ENCODE results near the gene NRXN3. TPM values are rescaled to one million over a fixed set of nuclear protein-coding genes. Genes with fewer than 3 reads are reported as not detected.

The NRXN3 gene
- polyA plus RNA-seq, 1 experiment: 7.0 TPM

GRCh38 chr14:78633752-78634151 is 463.6 kb downstream of the NRXN3 start:
- ChIA-PET CTCF (interaction anchor here (0.6 kb wide), 1 partner anchor 1640 kb away, joined by 3 read pairs; no protein-coding TSS in a partner anchor), POLR2A (no interaction called here)
- Histone ChIP-seq H3K27me3 (ENCODE audit: control insufficient read depth, insufficient read depth, low read length) (no peaks in the 10 kb centered on the region), H3K4me3 (ENCODE audit: low read depth, low read length) (no peak overlapping the region), H3K36me3 (ENCODE audit: control insufficient read depth, insufficient read depth, low read length) (no peaks in the 10 kb centered on the region)
- TF ChIP-seq CTCF (IDR thresholded peaks at IDR 0.05; ENCODE audit: insufficient read depth, low read depth, low read length): no peak
- no peak for DNase-seq (ENCODE audit: low read depth)

GRCh38 chr14:78637489-78637888 is 467.3 kb downstream of the NRXN3 start:
- Histone ChIP-seq H3K4me3 (ENCODE audit: low read depth, low read length) (no peak overlapping the region), H3K27me3 (ENCODE audit: control insufficient read depth, insufficient read depth, low read length) (no peaks in the 10 kb centered on the region), H3K36me3 (ENCODE audit: control insufficient read depth, insufficient read depth, low read length) (no peaks in the 10 kb centered on the region)
- POLR2A ChIA-PET: no interaction called here
- no peak for TF ChIP-seq CTCF (IDR thresholded peaks at IDR 0.05; ENCODE audit: insufficient read depth, low read depth, low read length)
- DNase-seq (ENCODE audit: low read depth): no peak
- CTCF ChIA-PET: no interaction called here

GRCh38 chr14:78637908-78638475 is 467.8 kb downstream of the NRXN3 start:
- ChIA-PET POLR2A (no interaction called here), CTCF (no interaction called here)
- Histone ChIP-seq H3K36me3 (ENCODE audit: control insufficient read depth, insufficient read depth, low read length) (no peaks in the 10 kb centered on the region), H3K4me3 (ENCODE audit: low read depth, low read length) (no peak overlapping the region), H3K27me3 (ENCODE audit: control insufficient read depth, insufficient read depth, low read length) (no peaks in the 10 kb centered on the region)
- DNase-seq (ENCODE audit: low read depth): no peak
- no peak for TF ChIP-seq CTCF (IDR thresholded peaks at IDR 0.05; ENCODE audit: insufficient read depth, low read depth, low read length)

GRCh38 chr14:78638926-78639325 is 468.8 kb downstream of the NRXN3 start:
- ChIA-PET CTCF (no interaction called here), POLR2A (no interaction called here)
- no peak for TF ChIP-seq CTCF (IDR thresholded peaks at IDR 0.05; ENCODE audit: insufficient read depth, low read depth, low read length)
- Histone ChIP-seq H3K27me3 (ENCODE audit: control insufficient read depth, insufficient read depth, low read length) (no peaks in the 10 kb centered on the region), H3K4me3 (ENCODE audit: low read depth, low read length) (no peak overlapping the region), H3K36me3 (ENCODE audit: control insufficient read depth, insufficient read depth, low read length) (no peaks in the 10 kb centered on the region)
- no peak for DNase-seq (ENCODE audit: low read depth)

GRCh38 chr14:78644824-78645559 is 474.8 kb downstream of the NRXN3 start:
- no peak for TF ChIP-seq CTCF (IDR thresholded peaks at IDR 0.05; ENCODE audit: insufficient read depth, low read depth, low read length)
- Histone ChIP-seq H3K4me3 (ENCODE audit: low read depth, low read length) (no peak overlapping the region), H3K36me3 (ENCODE audit: control insufficient read depth, insufficient read depth, low read length) (no peaks in the 10 kb centered on the region), H3K27me3 (ENCODE audit: control insufficient read depth, insufficient read depth, low read length) (no peaks in the 10 kb centered on the region)
- no peak for DNase-seq (ENCODE audit: low read depth)
- POLR2A ChIA-PET: no interaction called here
- CTCF ChIA-PET: no interaction called here

All from BJ (cell line).